ENCODE results near the gene EPHA2.
A peak's percentile ranks its signal among the peaks of the same experiment; 100 is the strongest.

EPHA2 gene

GRCh38 chr1:16155537-16156410, at the start of gene EPHA2:
Gene EPHA2, minus strand, starts transcription at chr1:16156069. Its CDS starts 137 bp downstream, at chr1:16155932.
- TF ChIP-seq CTCF (conservative IDR thresholded peaks at IDR 0.05; ENCODE audit: control insufficient read depth, insufficient read depth, low read depth, low read length), result no peak
- DNase-seq (ENCODE audit: low read depth), result peak; percentile 63
- peak within 1 kb of the TSS; percentile 70 for H3K4me3 ChIP-seq (ENCODE audit: control insufficient read depth, low read depth, low read length)

- H3K4me3 ChIP-seq (ENCODE audit: control insufficient read depth, low read depth, low read length), result no peak overlapping the region
- DNase-seq (ENCODE audit: low read depth), result no peak
- no peak for TF ChIP-seq CTCF (conservative IDR thresholded peaks at IDR 0.05; ENCODE audit: control insufficient read depth, insufficient read depth, low read depth, low read length)
Measured at GRCh38 chr1:16205334-16205671, 49.4 kb upstream of the EPHA2 start.

GRCh38 chr1:16204634-16205333, 48.9 kb upstream of the EPHA2 start:
- no peak overlapping the region for H3K4me3 ChIP-seq (ENCODE audit: control insufficient read depth, low read depth, low read length)
- no peak for DNase-seq (ENCODE audit: low read depth)
- TF ChIP-seq CTCF (conservative IDR thresholded peaks at IDR 0.05; ENCODE audit: control insufficient read depth, insufficient read depth, low read depth, low read length), result peak; percentile 36

- no peak for TF ChIP-seq CTCF (conservative IDR thresholded peaks at IDR 0.05; ENCODE audit: control insufficient read depth, insufficient read depth, low read depth, low read length)
- DNase-seq (ENCODE audit: low read depth), result no peak
- H3K4me3 ChIP-seq (ENCODE audit: control insufficient read depth, low read depth, low read length), result no peak overlapping the region
Measured at GRCh38 chr1:16204216-16204615, 48.3 kb upstream of the EPHA2 start.

- DNase-seq (ENCODE audit: low read depth), result no peak
- TF ChIP-seq CTCF (conservative IDR thresholded peaks at IDR 0.05; ENCODE audit: control insufficient read depth, insufficient read depth, low read depth, low read length), result no peak
- H3K4me3 ChIP-seq (ENCODE audit: control insufficient read depth, low read depth, low read length), result no peak overlapping the region
Measured at GRCh38 chr1:16203550-16203949, 47.7 kb upstream of the EPHA2 start.

- H3K4me3 ChIP-seq (ENCODE audit: control insufficient read depth, low read depth, low read length), result no peak overlapping the region
- no peak for TF ChIP-seq CTCF (conservative IDR thresholded peaks at IDR 0.05; ENCODE audit: control insufficient read depth, insufficient read depth, low read depth, low read length)
- DNase-seq (ENCODE audit: low read depth), result no peak
Measured at GRCh38 chr1:16202281-16203210, 46.7 kb upstream of the EPHA2 start.

Data from fibroblast of mammary gland (primary cell).